ENCODE data around the gene GLRX3.
A peak's percentile ranks its signal among the peaks of the same experiment; 100 is the strongest.

DNA sequence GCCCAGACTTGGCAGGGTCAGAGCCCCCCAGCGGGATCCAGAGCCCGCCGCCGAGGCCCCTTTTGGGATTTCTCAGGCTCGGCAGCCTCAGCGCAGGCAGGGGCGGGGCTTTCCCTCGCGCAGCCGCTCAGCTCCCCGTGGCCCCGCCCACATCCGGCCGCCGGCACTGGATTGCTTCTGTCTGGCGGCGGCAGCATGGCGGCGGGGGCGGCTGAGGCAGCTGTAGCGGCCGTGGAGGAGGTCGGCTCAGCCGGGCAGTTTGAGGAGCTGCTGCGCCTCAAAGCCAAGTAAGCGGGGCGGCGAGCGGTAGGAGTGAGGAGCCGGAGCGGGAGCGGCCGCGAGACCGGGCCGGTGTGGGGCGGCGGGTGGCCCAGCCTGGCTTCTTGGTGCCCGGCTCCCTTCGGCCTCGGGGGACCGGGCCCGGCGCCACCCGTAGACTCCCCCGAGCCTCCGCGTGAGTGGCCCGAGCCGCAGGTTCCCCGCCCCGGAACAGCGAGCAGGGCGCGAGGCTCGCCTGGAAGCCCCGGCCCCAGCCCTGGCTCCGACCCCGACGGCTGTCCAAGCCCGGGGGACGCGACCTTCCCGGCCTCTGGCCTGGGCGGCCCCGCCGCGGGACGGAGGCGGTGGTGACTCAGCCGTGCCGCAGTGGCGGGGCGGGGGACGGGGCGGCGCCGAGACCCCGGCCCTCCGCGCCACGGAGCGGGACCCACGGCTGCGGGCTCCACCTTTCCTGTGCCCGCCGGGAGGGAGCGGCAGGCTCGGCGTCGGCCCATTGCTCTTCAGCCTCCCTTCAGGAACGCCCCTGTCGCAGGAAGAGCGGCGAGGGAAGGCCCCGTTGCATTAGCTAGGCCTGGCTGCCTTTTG, at the start of gene GLRX3:
- TF ChIP-seq, protein P1, sequence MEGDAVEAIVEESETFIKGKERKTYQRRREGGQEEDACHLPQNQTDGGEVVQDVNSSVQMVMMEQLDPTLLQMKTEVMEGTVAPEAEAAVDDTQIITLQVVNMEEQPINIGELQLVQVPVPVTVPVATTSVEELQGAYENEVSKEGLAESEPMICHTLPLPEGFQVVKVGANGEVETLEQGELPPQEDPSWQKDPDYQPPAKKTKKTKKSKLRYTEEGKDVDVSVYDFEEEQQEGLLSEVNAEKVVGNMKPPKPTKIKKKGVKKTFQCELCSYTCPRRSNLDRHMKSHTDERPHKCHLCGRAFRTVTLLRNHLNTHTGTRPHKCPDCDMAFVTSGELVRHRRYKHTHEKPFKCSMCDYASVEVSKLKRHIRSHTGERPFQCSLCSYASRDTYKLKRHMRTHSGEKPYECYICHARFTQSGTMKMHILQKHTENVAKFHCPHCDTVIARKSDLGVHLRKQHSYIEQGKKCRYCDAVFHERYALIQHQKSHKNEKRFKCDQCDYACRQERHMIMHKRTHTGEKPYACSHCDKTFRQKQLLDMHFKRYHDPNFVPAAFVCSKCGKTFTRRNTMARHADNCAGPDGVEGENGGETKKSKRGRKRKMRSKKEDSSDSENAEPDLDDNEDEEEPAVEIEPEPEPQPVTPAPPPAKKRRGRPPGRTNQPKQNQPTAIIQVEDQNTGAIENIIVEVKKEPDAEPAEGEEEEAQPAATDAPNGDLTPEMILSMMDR (IDR thresholded peaks at IDR 0.05) = no peak
- TF ChIP-seq POLR2A (IDR thresholded peaks at IDR 0.05) = peak; percentile 46
